HG03097 (cell line): ENCODE measurements around the gene SLC22A31.

ENCODE experiments used
- ATAC-seq: cut with Tn5 transposase; IDR thresholded peaks from one replicate; pipeline ENCODE4 v1.9.1; 2021; ENCODE audit not compliant: unreplicated experiment, low FRiP score

Gene SLC22A31

GRCh38 chr16:89217138-89217387 is 16.7 kb upstream of the SLC22A31 start:
- no peak for ATAC-seq

- peak; percentile 47 for ATAC-seq
Measured at GRCh38 chr16:89216315-89217137, 16.2 kb upstream of the SLC22A31 start.

- ATAC-seq = no peak
Measured at GRCh38 chr16:89210904-89211515, 10.7 kb upstream of the SLC22A31 start.

GRCh38 chr16:89210165-89210903 is 10.0 kb upstream of the SLC22A31 start:
- no peak for ATAC-seq

- ATAC-seq = no peak
Measured at GRCh38 chr16:89209522-89210044, 9.2 kb upstream of the SLC22A31 start.

- ATAC-seq = no peak
Measured at GRCh38 chr16:89207993-89208392, 7.7 kb upstream of the SLC22A31 start.

- no peak for ATAC-seq
Measured at GRCh38 chr16:89202422-89203215, 2.3 kb upstream of the SLC22A31 start.

GRCh38 chr16:89201439-89202377 is 1.4 kb upstream of the SLC22A31 start:
- ATAC-seq = no peak

- no peak for ATAC-seq
Measured at GRCh38 chr16:89200850-89201411, 594 bp upstream of the SLC22A31 start.

GRCh38 chr16:89199241-89200123 is 855 bp downstream of the SLC22A31 start:
- no peak for ATAC-seq

- ATAC-seq = no peak
Measured at GRCh38 chr16:89198417-89199240, 1.7 kb downstream of the SLC22A31 start.

GRCh38 chr16:89197633-89198416 is 2.5 kb downstream of the SLC22A31 start:
- no peak for ATAC-seq

- ATAC-seq = no peak
Measured at GRCh38 chr16:89197033-89197632, 3.2 kb downstream of the SLC22A31 start.

GRCh38 chr16:89195521-89196171 is 4.7 kb downstream of the SLC22A31 start:
- ATAC-seq = no peak

GRCh38 chr16:89194340-89195311 is 5.7 kb downstream of the SLC22A31 start:
- ATAC-seq = no peak
